ENCODE data around the gene ATP11A. TPM values are rescaled to one million over a fixed set of nuclear protein-coding genes. Genes with fewer than 3 reads are reported as not detected.
"Not testable (repeated sequence)": the region's sequence is repeated elsewhere in the genome, so short reads cannot be mapped to it uniquely, and the experiment has no call there.

ATP11A gene
- total RNA-seq, 3 donors from 2014 or later: 15.5 to 28.7 (median 19.4) TPM

DNA sequence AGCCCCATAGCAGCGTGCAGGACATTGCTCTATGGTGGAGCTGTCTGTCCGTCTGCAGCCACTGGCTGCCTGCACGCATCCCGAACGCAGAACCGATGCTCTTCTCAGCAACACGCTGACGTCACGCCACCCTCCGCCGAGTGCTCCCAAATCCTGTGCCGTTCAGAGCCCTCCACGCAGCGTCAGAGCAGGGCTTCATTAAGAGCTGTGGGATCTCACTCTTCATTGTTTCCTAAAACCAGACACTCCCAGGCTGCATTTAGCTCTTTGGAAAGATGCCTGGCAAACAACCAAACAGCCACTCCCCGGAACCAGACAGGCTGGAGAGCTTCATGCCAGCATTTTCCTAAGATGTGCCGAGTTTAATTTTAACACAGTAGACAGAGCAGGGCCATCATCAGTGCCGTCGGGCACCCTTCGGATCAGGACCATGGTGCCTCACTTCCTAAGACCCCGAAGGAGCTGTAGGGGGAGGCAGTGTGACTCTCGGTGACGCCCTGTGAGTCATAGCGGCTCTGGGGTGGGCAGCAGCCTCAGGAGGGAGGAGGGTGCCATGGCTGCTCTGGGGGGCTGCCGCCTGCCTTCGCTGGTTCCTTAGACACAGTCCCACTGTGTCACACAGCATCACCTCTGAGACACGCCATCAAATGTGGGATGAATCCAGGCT, 147.7 kb downstream of the ATP11A start:
- no peaks in the 10 kb centered on the region for H3K9me3 ChIP-seq
- intact Hi-C loops (cut with DNase I, micrococcal nuclease): no loop called here
- no peaks in the 10 kb centered on the region for H3K4me1 ChIP-seq (ENCODE audit: low read depth)
- DNase-seq: no peak
- TF ChIP-seq, protein P1, sequence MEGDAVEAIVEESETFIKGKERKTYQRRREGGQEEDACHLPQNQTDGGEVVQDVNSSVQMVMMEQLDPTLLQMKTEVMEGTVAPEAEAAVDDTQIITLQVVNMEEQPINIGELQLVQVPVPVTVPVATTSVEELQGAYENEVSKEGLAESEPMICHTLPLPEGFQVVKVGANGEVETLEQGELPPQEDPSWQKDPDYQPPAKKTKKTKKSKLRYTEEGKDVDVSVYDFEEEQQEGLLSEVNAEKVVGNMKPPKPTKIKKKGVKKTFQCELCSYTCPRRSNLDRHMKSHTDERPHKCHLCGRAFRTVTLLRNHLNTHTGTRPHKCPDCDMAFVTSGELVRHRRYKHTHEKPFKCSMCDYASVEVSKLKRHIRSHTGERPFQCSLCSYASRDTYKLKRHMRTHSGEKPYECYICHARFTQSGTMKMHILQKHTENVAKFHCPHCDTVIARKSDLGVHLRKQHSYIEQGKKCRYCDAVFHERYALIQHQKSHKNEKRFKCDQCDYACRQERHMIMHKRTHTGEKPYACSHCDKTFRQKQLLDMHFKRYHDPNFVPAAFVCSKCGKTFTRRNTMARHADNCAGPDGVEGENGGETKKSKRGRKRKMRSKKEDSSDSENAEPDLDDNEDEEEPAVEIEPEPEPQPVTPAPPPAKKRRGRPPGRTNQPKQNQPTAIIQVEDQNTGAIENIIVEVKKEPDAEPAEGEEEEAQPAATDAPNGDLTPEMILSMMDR (IDR thresholded peaks at IDR 0.05): no peak
- no peaks in the 10 kb centered on the region for H3K36me3 ChIP-seq (ENCODE audit: low read depth)
- no peak for ATAC-seq
- H3K4me3 ChIP-seq: no peak overlapping the region

DNA sequence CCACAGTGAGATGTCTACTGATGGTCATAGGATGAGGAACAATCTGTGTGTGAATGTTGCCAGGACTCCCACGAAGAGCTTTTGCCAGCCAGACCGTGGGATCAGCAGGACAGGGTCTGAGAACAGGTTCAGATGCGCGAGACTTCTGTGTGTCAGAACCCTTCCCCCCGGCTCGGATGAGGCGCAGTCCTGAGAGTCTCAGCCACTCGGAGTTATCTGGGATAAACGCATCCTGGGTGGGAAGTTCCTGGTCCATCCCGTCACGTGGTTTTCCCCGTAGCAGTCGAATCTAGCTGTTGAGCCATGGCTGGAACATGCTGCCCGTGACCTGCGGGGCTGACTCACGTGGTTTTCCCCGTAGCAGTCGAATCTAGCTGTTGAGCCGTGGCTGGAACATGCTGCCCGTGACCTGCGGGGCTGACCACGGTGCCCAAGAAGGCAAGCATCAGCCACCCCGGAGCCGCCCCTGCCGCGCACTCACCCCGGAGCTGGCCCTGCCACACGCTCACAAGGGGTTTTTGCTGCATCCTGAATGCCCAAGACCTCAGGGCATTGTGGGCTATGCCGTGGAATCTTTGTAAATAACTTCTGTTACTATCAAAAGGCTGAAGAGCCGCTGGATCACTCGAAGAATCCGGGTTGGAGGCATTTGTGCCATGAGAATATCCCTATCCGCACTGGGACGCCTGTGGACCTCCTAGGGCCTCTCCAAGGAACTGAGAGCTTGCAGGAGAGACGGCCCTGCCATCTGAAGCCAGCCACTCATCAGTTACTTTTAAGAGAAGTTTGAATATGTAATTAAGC, 148.4 kb downstream of the ATP11A start:
- TF ChIP-seq, protein P1 (IDR thresholded peaks at IDR 0.05): no peak
- Histone ChIP-seq H3K9me3 (no peaks in the 10 kb centered on the region), H3K4me1 (ENCODE audit: low read depth) (no peaks in the 10 kb centered on the region), H3K36me3 (ENCODE audit: low read depth) (no peaks in the 10 kb centered on the region), H3K4me3 (no peak overlapping the region)
- no peak for ATAC-seq
- intact Hi-C loops (cut with DNase I, micrococcal nuclease): no loop called here
- no peak for DNase-seq

DNA sequence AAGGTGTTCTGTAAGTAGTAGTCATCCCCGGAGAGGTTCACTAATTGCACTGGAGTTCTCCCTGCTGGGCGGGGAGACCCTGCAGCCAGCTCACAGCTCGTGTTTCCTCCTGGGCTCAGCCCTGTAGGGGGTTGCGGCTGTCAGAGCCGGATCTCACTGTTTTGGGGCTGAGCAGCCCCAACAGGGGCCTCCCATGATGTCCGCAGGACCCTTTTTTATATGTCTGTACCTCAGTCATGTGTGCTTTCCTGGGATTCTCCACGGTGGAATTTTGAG, 148.9 kb downstream of the ATP11A start:
- no peaks in the 10 kb centered on the region for H3K9me3 ChIP-seq
- TF ChIP-seq, protein P1 (IDR thresholded peaks at IDR 0.05): no peak
- H3K36me3 ChIP-seq (ENCODE audit: low read depth): no peaks in the 10 kb centered on the region
- no peak for DNase-seq
- intact Hi-C loops (cut with DNase I, micrococcal nuclease): no loop called here
- no peaks in the 10 kb centered on the region for H3K4me1 ChIP-seq (ENCODE audit: low read depth)
- no peak overlapping the region for H3K4me3 ChIP-seq
- ATAC-seq: no peak

DNA sequence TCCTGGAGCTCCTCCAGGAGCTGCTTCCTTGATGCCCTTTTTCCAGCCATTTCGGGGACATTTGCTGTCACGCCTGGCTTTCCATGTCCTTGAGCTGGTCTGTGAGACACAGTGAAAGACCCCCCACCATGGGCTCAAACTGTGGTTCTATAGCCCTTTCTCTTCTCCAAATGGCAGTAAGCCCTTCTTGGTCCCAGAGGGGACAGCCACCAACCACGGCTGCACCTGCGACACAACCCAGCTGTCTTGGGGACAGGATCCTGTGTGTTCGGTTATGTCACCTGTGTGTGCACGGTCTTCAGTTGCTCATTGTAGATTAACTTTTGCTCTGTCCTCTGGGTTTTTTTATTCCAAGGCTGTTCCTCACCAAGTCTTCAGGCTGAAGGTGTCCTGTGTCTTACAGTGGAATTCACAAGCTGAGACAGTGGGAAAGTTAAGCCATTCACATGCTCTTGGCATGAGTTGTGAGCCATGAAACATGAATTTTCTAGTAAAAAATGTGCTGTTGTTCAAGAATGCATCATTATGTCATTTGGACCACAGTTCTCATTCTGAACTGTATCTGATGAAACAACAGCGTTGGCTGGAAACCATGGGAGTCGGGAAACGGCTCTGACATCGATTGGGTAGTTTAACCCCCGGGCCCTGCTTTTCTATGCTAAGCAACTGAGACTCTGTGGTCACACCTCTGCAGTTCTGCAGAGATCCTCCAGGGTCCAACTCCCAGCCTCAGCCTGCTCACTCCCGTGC, 149.7 kb downstream of the ATP11A start:
- no peak for ATAC-seq

DNA sequence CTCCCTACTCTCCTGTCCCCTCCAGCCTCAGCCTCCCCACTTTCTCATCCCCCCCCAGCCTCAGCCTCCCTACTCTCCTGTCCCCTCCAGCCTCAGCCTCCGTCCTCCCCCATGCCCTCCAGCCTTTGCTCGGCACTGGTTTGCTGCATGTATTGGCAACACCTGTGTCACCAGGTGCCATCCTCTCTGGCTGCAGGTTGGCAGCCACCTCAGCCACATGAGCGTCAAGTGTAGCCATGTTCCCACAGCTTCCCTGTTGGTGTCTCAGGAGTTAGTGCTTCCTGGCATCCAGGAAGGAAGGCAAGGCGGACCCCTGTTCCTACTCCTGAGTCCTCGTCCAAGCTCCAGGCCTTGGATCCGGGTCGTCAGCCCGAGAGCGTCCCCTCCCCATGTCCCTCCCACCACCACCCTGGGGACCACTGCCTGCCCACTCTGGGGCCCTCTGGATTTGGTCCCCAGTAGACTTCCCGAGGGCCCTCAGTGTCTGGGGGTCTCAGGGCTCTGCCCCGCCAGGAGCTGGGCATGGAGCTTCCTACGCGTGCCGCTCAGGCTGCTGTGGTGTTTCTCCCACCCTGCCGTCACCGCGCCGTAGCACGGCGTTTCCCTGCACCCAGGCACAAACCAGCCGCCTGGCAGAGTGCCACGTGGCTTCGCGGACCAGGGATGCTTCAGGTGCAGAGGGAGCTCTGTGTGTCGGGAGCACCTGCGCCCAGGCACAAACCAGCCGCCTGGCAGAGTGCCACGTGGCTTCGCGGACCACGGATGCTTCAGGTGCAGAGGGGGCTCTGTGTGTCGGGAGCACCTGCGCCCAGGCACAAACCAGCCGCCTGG, 150.8 kb downstream of the ATP11A start:
- TF ChIP-seq, protein P1 (IDR thresholded peaks at IDR 0.05): no peak
- Histone ChIP-seq H3K36me3 (ENCODE audit: low read depth) (no peaks in the 10 kb centered on the region), H3K4me1 (ENCODE audit: low read depth) (no peaks in the 10 kb centered on the region), H3K9me3 (no peaks in the 10 kb centered on the region), H3K4me3 (no peak overlapping the region)
- DNase-seq (peak in 1 of 3 donors; percentile 38), ATAC-seq (no peak)
- intact Hi-C loops (cut with DNase I, micrococcal nuclease): no loop called here

More for the DNA sequence above, 149.7 kb downstream of the ATP11A start:
- Histone ChIP-seq H3K36me3 (ENCODE audit: low read depth) (no peaks in the 10 kb centered on the region), H3K4me3 (no peak overlapping the region), H3K9me3 (no peaks in the 10 kb centered on the region), H3K4me1 (ENCODE audit: low read depth) (no peaks in the 10 kb centered on the region)
- DNase-seq: peak in 1 of 3 donors; percentile 19
- TF ChIP-seq, protein P1 (IDR thresholded peaks at IDR 0.05): no peak
- intact Hi-C loops (cut with DNase I, micrococcal nuclease): no loop called here

DNA sequence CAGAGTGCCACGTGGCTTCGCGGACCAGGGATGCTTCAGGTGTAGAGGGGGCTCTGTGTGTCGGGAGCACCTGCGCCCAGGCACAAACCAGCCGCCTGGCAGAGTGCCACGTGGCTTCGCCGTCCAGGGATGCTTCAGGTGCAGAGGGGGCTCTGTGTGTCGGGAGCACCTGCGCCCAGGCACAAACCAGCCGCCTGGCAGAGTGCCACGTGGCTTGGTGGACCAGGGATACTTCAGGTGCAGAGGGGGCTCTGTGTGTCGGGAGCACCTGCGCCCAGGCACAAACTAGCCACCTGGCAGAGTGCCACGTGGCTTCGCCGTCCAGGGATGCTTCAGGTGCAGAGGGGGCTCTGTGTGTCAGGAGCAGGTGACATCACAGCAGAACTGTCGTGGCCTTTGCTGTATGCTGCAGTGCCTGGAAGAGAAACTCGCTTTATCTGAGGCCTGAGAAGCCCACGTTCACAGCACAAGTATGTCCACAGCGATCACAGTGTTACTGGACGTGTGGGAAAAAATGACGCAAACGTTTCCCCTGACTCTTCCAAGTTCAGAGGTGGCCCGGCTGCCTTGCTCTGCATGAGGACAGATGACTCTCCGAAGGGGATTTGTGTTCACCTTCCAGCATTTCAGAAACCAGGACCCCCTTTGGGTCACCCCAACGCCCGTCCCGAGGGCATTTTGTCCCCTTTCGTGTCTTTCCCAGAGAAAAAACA, 151.6 kb downstream of the ATP11A start:
- H3K9me3 ChIP-seq; H3K4me1 ChIP-seq (ENCODE audit: low read depth); ATAC-seq; H3K4me3 ChIP-seq; intact Hi-C loops (cut with DNase I, micrococcal nuclease); H3K36me3 ChIP-seq (ENCODE audit: low read depth): not testable (repeated sequence)
- DNase-seq: peak in 1 of 3 donors; percentile 38

Data from mucosa of descending colon (tissue), 3 donors.